EH (cell line): ENCODE data around the gene FAM78A.
A peak's percentile ranks its signal among the peaks of the same experiment; 100 is the strongest.

Source experiments
- DNase-seq: peaks from one replicate; pipeline ENCODE4 v3.0.0-alpha.2; 2015; ENCODE audit warnings: low read depth

FAM78A gene

DNA sequence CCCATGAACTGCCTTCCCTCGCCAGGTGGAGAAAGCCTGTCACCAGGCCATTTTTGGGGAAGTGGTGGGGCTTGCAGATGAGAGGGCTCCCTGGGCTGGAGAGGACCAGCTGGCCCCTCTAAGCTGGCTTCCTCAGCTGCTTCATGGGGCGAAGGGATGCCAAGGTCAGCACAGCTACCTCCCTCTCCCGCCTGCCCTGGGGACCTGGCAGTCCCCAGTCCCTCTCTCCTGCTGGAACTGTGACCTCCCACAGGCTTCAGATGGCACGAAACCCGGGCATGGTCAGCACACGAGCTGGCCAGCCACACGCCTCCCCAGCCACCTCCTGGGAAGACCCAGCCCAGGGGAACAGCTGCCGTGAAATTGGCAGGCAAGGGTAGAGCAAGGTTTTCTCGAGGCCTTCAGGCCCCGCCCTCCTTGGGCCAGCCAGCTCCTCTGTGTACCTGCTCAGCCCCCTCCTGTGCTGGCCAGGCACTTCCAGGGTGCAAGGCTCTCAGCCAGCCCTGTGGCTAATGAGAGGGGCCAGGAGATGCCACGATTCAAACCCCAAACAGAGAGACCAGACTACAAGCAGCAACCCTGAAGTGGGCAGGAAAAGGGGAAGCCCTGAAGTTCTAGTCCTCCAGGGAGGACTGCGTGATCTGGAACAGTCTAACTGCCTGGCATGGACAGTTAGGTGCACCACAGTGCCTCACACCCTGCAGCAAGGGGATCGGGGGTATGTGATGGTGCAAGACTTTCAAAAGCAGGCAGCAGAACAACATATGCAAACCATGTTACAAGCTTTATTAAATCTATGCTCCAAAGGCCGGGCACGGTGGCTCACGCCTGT is 26.1 kb upstream of the FAM78A start:
- DNase-seq = no peak

DNA sequence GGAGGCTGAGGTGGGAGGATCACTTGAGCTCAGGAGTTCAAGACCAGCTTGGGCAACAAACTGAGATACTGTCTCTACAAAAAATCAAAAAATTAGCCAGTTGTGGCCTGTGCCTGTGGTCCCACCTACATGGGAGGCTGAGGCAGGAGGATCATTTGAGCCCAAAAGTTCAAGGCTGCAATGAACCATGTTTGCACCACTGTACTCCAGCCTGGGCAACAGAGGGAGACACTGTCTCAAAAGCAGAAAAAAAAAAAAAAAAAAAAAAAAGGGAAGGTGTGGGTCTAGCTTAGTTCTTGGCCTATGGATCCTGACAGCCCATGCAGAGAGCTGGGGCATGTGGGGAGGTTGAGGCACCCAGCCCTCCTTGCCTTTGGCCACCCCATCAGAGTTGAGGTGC is 24.1 kb upstream of the FAM78A start:
- no peak for DNase-seq

DNA sequence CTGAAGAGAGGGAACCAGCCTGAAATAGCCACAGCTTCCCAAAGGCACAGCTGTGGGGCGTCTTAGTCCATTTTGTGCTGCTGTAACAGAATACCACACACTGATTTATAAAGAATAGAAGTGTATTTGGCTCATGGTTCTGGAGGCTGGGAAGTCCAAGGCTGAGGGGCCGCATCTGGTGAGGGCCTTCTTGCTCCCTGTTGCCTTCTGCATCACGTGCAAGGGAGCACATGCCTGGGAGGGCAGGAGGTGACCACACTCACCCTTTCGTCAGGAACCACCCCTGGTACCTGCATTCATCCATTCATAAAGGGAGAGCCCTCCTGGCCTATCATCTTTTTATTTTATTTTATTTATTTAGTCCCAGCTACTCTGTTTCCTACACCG is 23.6 kb upstream of the FAM78A start:
- DNase-seq = no peak

DNA sequence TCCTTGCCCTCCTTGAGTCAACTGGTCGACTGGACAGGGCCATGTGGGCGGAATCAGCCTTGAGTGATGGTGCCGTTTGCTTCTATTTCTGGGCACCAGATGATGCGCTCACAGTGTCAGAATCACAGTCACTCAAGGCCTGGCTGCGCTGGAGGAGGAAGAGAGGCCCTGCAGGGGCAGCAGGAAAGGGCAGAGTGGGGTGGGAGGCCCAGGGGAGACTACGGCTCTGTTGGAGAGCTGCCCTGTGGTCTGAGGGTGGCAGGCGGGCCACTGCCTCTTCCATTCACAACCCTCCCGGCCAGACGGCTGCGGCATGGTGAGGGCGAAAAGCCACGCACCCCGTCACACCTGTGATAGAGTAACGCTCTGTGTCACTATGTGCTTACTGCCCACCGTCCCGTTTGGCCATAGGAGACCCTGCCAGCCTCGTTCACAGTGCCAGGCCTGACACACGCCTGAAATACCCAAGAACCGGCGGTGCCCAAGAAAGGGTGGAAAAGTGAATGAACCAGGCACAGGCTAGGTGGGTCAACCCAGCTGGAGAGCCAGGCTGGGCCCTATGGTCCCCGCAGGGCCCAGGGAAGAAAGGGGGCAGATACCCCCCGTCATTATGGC is 23.1 kb upstream of the FAM78A start:
- DNase-seq = no peak

DNA sequence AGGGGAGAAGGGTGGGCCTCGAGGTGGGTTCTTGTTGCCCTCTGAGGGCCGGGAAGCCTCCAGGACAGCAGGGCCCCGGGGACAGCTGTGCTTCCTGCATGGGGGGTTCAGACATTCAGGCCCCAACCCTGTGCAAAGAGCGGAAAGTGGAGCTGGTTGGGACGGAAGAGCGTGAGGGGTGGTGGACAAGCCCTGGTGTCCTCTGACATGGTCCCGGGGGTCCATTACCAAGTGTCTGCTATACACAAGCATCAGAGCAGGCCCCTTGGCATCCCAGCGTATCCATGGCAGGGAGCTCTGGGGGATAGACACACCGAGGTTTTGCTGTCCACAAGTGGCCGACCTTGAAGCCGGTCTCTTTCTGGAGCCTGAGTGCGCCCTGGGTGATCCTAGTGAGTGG is 22.5 kb upstream of the FAM78A start:
- no peak for DNase-seq

DNA sequence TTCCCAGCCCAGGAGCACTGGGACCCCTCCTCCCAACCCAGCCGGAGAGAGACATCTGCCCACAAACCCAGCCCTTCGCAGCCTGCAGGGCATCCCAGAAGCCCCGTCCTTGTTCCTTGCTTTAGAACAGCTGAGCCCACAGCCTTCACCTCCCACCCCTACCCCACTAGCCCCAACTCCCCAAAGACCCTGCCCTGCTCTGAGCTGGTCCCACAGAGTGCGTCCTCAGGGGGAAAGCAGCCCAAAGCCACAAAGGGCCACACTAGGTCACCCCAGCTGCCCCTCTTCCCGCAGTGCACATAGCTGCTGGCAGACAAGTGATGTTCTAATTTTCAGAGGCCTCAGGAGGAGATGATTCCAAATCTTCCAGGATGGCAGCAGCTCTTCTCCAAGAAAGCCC is 22.0 kb upstream of the FAM78A start:
- no peak for DNase-seq

DNA sequence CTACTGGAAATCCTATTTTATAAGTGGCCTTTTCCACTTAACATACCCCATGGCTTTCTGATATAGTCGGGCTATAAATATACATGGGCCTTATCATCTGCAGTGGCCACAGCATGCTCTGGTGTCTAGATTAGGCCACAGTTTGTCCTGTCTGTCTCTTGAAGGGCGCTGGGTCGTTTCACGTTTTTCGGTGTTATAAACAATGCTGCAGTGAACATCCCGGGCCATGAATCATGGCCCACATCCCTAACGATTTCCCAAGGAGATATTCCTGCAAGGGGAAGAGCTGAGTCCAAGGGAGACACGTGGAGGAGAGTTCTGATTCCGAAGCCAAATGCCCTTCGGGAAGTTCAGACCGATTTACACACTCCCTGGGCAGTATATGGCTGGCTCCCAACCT is 21.6 kb upstream of the FAM78A start:
- DNase-seq = peak; percentile 62

DNA sequence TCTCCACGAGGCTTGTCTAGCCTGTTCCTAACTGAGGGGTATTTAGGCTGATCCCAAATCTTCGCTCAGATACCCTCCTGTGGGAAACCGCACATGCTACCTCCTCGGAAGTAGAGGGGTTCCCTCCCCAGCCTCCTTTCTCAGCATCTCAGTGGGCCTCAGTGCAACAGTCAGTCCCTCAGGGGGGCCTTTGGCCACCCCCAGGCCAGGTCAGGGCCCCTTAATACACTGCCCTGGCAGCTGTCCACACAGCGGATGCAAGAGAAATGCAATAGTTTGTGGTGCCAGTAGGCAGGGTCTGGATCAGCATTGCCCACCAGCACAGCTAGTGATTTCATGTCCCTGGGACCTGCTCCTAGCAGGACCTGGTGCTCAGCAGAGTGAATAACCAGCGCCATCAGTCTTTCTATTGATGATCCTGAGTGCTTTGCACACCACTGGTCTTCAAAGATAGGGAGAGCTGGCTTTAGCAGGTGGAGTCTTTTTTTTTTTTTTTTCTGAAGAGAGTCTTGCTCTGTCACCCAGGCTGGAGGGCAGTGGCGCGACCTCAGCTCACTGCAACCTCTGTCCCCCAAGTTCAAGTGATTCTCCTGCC is 20.7 kb upstream of the FAM78A start:
- no peak for DNase-seq

DNA sequence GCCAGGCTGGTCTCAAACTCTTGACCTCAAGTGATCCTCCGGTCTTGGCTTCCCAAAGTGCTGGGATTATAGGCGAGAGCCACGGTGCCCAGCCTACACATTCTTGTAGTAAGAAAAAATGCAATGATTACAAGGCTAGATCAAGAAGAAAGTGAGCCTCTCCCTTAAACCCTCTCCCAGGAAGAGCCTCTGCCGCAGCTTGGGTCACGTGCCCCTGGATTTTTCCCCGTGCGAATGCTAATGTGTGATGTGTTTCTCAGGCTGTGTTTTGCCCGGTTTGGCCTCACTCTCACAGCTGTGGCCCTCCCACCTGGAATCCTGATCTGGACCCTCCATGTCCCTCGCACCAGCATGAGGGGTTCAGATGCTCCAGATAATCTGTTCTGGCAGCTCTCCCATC is 20.1 kb upstream of the FAM78A start:
- DNase-seq = no peak

DNA sequence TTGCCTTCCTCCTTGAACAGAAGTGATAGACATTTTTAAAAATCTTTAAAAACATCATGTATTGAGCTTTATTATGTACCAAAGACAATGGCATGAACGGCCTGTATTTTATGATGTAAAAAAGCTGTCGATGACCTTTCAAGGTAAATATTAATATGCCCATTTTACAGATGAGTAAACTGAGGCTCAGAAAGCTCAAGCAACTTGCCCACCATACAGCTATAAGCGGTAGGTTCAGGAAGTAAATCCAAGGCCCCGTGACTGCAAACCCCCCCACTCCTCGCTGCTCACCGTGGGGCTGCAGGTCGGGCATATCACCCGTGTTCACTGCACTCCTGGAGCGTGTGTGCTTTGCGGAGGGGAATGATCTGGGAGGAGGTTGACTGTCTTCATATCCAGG is 16.6 kb upstream of the FAM78A start:
- DNase-seq = no peak

DNA sequence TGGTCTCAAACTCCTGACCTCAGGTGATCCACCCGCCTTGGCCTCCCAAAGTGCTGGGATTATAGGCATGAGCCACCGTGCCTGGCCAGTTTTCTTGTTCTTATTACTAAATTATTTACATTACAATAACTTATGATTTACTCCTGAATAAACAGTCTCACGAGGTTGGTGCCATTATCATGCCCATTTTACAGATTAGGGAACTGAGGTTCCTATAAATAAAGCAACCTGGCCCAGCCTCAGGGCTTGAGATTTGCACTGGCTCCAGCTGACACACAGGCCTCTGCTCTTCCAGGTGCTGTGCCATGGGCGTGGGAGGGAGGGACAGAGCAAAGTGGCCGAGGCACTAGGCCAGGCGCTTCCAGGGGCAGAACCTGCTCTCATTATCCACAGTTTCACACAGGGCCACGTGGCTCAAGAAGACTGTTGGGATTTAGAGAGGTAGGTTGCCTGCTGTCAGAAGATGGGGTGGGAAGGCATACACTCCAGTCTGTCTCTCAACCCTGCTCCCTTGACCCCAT is 15.5 kb upstream of the FAM78A start:
- no peak for DNase-seq

DNA sequence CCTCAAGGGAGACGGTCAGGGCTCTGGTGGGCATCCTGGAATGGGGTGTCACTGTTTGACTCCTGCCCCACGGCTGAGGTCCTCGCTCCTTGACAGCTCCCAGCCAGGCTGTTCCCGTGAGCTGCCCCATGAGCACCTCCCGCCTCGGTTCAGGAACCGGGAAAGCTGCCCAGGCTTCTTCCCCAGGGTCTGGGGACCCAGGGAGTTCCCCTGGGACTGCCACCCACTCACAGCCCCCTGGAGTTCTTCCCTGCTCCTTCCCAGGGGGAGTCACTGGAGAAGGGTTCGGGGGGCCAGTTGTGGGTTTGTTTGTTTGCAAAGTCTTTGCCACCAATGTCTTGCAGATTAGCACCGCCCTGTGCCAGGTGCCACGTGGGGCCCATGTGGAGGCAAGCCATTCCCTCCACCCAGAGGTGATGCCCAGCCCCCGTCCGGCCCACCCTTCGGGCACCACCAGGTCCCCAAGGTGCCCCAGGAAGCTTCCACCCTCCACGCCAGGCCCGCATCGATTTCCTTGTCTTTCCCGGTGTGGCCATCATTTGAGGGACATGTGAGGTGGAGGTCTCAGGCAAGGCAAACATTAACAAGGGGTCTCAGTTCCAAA is 14.6 kb upstream of the FAM78A start:
- no peak for DNase-seq

DNA sequence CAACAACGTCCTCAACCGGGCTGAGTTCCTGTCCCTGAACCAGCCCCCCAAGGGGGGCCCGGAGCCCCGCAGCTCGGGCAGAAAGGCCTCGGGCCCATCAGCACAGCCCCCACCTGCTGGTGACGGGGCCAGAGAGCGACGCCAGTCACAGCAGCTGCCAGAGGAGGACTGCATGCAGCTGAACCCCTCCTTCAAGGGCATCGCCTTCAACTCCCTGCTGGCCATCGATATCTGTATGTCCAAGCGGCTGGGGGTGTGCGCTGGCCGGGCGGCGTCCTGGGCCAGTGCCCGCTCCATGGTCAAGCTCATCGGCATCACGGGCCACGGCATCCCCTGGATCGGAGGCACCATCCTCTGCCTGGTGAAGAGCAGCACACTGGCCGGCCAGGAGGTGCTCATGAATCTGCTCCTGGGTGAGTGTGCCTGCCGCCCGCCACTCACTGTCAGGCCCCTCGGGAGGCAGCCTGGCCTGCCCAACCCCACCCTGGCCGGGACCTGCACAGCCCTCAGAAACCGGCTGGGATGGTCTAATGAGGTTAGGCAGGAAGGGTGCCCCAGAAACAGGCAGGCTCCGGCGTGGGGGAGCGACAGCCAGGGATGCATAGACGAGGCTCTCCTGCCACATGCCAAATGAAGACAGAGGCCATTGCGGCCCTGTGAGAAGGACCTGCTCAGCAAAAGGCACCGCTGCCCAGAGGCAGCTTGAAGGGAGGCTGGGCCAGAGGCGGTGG is 13.9 kb upstream of the FAM78A start:
- peak; percentile 21 for DNase-seq

DNA sequence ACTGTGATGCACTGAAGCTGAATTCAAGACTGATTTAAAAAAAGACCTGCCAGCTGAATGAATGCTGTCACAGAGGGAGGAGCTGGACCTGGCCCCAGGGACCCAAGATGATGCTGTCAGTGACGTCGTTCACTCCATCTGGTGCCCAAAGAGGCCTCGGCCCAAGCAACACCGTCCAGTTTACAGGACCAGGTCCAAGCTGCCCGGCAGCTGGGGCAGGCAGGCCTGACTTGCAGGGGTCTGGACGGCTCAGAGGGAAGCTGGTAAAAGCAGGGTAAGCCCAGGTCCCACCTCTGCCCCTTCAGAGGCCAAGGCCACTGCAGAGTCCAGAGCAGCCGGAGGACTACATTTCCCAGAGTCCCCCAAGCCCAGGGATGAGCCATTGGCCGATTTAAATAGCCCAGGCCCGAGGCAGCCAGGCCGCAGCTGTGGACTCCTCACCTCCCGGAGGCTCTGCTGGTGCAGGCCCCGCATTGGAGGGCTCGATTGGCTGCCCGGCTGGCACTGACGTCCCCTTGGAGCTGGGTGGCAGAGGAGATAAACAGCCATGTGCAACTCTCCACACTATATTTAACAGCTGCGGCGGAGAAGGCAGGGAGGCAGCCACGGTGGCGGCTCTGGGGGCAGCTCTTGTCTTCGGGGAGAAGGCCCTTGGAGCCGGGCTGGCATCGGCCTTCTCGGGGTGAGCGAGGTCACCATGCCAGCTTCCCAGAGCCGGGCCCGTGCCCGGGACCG is 13.2 kb upstream of the FAM78A start, which contains the start of gene PLPP7:
Gene PLPP7, plus strand, starts transcription at position 423 of the 735 bp plus-strand sequence. Its CDS starts 275 bp downstream, at position 698.
- peak; percentile 81 for DNase-seq

DNA sequence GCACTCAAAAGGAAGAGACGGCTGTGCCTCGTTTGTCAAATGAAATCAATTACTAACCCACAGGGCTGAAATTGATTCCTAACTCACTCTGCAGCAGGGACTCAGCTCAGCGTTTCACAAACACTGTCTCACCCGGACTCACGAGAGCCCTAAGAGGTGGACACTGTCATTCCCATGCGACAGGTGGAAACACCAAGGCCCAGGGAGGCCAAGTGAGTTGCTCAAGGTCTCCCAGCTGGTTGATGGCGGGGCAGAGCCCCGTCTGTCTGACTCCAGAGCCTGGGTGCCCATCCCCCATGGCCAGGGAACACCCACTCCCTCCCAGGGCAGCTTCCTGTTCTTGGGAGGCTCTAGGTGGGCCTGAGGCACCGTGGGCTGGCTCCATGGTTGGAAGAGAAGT is 11.9 kb upstream of the FAM78A start:
- DNase-seq = no peak

DNA sequence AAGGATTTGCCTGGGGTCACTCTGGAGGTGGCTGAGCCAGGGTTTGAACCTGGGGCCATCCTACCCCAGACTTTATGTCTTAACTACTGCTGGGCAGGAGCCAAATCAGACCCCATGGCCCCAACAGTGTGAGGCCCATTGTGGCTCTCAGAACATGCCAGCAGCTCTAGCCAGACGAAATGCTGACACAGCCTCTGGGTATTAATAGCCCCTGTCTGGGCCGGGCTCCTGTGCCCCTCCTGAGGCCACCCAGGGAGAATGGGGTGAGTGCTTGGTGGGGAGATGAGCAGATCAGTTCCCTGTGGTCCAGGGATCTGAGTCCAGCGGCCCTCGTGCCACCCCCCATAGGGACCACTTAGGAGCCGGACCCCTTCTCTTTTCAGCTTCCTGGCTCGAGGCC is 11.0 kb upstream of the FAM78A start:
- DNase-seq = no peak

DNA sequence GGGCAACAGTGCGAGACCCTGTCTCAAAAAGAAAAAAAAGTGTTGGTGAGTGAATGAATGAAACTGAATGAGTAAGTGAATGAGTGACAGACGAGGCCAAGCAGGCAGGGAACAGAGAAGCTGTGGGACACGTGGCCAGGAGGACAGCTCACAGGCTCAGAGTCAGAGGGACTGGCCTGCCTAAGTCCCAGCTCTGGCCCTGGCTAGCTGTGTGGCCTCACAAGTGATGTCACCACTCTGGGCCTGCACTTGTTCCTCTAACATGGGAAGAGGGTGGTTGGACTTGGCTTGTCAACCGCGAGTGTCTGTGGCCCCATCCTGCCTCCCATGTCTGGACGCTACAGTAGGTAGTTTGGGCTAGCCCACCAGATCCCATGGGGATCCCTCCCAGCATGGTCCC is 8.5 kb upstream of the FAM78A start:
- no peak for DNase-seq

DNA sequence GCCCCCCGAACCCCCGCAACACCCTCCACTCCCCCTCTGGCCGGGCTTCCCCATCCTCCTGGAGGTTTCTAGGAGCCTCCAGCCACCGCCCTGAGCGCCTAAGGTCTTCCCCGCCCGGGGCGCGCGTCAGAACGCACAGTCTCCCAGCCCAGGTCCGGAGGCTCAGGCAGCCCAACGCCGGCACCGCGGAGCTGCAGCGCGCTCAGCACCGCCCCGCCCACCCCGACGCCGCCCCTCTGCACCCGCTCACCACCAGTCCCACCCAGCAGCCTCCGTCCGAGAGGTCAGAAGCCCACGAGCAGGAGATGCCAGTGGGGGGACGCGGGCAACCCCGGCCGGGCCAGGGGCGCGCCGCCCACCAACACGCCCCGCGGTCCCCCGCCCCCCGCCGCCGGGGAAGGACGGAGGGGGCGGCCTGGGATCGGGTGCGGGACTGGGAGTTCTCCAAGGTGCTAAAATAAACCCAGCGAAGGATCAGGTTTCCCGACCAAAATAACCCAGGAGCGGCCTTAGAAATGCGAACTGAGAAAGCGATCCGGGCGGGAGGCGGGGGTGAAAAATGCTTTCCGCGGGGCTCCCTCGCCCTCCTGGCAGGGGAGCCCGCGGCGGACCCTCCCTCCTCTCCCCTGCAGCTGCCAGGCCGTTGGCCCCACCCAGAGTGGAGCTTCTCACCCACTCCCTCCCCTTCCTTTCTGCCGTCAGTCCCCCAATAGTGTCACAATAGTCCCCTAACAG is 6.5 kb upstream of the FAM78A start:
- DNase-seq = peak; percentile 45

DNA sequence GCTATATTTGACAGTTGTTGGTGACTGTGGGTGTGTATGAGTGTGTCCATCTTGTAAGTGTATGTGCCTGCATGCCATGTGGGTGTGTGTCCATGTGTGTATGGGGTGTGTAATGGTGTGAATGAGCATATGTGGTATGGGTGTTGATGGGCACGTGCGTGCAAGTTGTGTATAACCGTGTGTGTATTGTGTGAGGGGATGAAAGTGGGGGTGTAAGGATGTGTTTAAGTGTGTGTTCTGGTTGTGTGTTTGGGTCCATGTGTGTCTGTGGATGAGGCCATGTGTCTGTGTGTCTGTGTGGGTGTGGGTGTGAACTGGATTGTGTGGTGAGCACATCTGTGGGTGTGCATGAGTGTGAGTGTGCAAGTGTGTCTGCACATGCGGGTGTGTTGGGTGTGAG is 5.9 kb upstream of the FAM78A start:
- no peak for DNase-seq

DNA sequence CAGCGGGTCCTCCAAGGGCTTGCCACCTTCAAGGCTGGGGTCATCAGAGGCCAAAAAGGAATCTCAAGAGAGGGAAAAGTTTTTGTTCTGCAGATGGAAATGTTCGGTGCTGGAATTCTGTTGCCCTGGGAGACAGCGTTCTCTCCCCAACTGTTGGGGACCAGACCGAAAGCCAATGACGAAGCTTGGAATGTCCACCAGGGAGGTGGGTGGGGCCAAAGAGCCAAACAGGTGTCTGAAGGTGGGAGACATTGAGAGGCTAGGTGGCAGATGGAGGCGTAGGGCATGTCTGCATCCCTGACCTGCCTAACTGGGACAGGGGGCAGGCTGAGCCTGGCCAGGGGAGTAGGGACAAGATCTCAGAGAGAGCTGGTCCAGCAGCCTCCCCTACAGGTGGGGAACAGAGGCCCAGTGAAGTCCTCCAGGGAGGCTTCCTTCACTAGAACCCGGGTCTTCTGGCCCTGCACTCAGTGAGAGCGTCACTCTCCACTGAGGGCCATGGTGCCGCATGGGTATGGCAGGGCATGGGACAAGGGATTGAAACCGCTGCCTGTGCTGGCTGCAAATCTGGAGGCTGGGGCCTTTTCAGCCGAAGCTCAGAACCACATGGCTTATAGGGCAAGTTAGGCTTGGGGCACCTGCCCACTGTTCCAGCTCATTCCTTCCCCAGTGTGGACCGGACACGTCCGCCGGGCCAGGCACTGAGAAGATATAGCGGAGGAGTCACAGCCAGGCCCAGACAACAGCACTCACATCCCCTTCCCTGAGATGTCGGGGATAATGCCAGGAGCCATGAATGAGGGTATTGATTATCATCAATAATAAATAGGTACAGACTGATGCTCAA is 5.0 kb upstream of the FAM78A start:
- DNase-seq = no peak
